HG03060 (cell line): Measurements from ENCODE around the gene EFCAB5.

ENCODE experiments used
- ATAC-seq: cut with Tn5 transposase; IDR thresholded peaks from one replicate; pipeline ENCODE4 v1.9.1; 2021; ENCODE audit warnings: low read depth, moderate number of reproducible peaks; ENCODE audit not compliant: unreplicated experiment

The EFCAB5 gene

DNA sequence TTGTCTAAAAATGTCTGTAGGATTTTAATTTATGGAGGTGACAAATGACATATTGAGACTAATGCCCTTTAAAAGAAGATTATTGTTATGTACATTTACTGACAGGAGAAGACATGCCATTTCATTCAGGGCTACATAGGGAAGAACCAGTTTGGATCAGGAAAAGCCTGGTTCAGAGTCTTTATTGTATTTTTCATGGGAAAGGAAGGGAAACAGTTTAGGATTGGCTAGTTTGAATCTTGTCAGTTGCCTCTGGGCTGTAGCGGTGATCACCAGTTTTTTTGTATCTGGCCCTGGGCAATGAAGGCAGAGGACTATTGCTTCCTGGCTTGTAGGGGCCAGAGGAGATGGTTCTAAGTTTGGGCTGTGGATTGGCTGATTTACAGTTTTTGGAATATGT, 206.9 kb downstream of the EFCAB5 start:
- no peak for ATAC-seq

DNA sequence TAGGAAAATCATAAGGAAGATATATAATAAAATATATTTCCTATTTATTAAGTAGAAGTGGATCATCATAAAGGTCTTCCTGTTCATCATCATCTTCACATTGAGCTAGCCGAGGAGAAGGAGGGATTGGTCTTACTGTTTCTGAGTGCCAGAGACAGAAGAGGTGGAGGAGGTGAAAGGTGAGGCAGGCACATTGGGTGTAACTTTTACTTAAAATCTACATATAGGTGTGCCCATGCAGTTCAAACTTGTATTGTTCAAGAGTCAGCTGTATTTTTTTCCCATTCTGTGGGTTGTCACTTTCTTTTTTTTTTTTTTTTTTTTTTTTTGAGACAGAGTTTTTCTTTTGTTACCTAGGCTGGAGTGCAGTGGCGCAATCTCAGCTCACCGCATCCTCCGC, 210.0 kb downstream of the EFCAB5 start:
- no peak for ATAC-seq

GRCh38 chr17:30153463-30153862, 212.0 kb downstream of the EFCAB5 start:
- ATAC-seq: no peak

DNA sequence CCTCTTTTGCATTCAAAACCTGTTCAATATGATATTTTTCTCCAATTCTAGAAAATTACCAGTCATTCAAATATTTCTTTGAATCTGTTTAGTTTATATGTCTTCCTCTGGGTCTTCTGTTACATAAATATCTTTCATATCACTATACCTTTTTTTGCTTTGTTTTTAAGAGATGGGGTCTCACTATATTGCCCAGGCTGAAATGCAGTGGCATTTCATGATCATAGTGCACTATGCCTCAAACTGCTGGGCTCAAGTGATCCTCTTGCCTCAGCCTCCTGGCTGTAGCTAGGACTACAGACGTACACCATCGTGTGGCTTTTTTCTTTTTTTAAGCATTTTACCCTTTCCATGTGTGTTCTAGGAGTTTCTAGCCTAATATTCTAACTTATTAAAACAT, 214.0 kb downstream of the EFCAB5 start:
- ATAC-seq: no peak
